Astrocyte of the spinal cord (primary cell): ENCODE measurements around the gene CHRM1.

Experiments used
- DNase-seq: peaks from one replicate; pipeline ENCODE4 v3.0.0; 2011; ENCODE audit warnings: low read depth, low spot score
- H3K4me3 ChIP-seq: 2 replicates; pipeline ENCODE4 v1.5.1; 2011; ENCODE audit warnings: low read depth, mild to moderate bottlenecking, low read length, moderate library complexity
- in situ Hi-C: cut with HindIII; loops from 2 replicates; pipeline ENCODE4 v1.10.0; 2017; ENCODE audit warnings: low sequenced_read_pairs
- TF ChIP-seq, protein P1 (sequence below): IDR thresholded peaks from 2 replicates; pipeline ENCODE4 v1.5.1; 2012; ENCODE audit warnings: low read depth, mild to moderate bottlenecking, low read length, inconsistent platforms

CHRM1 gene

DNA sequence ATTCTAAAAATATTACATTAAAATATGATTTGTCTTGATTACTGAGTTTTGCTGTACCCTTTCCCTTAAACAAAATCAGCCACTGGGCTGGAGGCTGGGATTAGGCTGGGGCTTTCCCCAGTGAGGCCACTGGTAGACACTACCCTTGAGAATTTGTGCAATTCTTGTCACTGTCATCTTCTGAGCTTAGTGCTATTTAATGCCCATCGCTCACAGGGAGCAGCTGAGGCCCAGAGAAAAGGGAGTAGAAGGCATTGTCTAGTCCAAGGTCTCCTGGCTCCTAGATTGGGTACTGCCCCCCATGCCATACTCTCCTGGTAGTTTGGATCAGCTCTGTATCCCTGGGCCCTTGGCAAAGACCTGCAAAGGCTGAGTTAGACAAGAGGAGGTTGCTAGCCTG, 6.7 kb downstream of the CHRM1 start:
- in situ Hi-C loops = loop anchor here (25.0 kb wide), 1 partner anchor 98 kb away; the partner anchor contains the start of gene SLC22A8
- no peak for DNase-seq
- TF ChIP-seq, protein P1, sequence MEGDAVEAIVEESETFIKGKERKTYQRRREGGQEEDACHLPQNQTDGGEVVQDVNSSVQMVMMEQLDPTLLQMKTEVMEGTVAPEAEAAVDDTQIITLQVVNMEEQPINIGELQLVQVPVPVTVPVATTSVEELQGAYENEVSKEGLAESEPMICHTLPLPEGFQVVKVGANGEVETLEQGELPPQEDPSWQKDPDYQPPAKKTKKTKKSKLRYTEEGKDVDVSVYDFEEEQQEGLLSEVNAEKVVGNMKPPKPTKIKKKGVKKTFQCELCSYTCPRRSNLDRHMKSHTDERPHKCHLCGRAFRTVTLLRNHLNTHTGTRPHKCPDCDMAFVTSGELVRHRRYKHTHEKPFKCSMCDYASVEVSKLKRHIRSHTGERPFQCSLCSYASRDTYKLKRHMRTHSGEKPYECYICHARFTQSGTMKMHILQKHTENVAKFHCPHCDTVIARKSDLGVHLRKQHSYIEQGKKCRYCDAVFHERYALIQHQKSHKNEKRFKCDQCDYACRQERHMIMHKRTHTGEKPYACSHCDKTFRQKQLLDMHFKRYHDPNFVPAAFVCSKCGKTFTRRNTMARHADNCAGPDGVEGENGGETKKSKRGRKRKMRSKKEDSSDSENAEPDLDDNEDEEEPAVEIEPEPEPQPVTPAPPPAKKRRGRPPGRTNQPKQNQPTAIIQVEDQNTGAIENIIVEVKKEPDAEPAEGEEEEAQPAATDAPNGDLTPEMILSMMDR = no peak
- no peak overlapping the region for H3K4me3 ChIP-seq

DNA sequence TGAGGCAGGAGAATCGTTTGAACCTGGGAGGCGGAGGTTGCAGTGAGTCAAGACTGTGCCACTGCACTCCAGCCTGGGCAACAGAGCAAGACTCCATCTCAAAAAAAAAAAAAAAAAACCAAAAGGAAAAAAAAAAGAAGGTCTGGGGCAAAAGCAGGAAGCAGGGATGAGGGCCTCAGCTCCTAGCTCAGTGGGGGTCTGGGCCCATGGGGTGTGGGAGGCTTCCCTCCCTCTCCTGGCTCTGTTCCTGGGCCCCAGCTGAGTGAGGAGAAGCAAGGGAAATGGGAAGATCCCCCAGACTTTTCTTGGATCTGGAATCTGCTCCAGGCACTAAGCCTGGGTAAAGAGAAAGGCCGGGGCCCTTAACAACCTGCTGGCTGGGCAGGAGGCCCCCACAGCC, 8.9 kb downstream of the CHRM1 start:
- no peak for DNase-seq
- in situ Hi-C loops = loop anchor here (25.0 kb wide), 1 partner anchor 100 kb away; the partner anchor contains the start of gene SLC22A8
- TF ChIP-seq, protein P1 = no peak
- no peak overlapping the region for H3K4me3 ChIP-seq

DNA sequence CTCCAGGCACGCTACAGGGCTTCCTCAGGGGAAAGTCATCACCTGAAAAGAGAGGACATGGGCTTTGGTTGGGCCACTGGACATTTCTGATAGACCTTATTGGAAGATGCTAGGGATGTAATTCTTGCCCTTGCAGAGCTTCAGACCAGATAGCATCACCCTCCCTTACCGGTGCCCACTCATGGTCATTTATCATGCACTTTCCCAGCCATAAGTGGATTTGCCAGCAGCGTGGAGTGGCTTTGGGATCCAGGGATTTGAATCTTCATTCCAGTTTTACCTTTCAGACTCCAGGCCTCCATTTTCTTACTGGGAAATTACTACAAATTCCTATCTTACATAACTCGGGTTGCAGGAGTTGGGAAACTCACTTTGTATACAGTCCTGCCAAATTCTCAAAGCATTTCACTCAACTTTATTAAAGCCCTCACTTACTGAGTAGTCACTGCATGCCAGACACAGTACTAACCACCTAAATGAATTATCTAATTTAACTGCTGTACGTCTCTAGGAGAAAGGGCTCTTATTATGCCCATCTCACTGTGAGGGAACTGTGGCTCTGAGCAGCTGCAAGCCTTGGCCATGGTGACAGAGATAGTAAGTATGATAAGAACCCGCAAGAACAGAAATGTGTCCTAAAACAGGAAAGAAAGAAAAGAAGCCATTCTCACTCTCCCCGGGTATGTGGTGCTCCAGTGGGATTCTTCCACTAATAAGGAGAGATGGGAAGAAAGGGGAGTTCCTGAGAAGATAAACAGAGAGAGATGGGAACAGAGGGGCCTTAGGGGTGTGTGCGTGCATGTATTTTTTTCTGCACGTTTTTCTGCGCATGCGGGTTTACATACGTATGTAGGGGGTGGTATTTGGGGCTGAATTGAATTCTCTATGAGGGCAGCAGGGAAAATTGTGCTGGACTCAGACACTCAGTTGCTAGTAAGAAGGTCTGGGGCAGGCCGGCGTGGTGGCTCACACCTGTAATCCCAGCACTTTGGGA, 9.7 kb downstream of the CHRM1 start:
- H3K4me3 ChIP-seq = no peak overlapping the region
- in situ Hi-C loops = loop anchor here (25.0 kb wide), 1 partner anchor 101 kb away; the partner anchor contains the start of gene SLC22A8
- TF ChIP-seq, protein P1 = no peak
- DNase-seq = no peak

DNA sequence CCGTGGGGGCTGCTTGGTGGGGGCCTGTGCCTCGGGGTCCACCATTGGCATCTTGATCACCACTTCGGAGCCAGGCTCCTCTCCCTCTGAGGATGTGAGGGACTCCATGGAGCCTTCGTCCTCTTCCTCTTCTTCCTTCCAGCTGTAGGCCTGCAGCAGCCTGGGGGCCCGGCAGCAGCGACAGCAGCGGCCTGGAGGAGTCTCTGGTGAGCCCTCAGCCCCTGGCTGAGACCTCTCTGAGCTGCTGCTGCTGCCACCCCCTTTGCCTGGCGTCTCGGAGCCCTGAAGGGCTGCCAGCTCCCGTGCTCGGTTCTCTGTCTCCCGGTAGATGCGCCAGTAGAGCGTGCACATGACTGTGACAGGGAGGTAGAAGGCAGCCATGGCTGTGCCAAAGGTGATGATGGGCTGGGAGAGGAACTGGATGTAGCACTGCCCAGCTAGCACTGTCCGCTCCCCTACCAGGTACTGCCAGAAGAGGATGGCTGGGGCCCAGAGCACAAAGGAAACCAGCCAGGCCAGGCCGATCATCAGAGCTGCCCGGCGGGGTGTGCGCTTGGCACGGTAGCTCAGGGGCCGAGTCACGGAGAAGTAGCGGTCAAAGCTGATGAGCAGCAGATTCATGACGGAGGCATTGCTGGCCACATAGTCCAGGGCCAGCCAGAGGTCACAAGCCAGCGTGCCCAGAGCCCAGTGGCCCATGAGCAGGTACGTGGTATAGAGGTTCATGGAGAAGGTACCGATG, 10.9 kb downstream of the CHRM1 start:
- in situ Hi-C loops = loop anchor here (25.0 kb wide), 1 partner anchor 102 kb away; the partner anchor contains the start of gene SLC22A8
- TF ChIP-seq, protein P1 = no peak
- no peak overlapping the region for H3K4me3 ChIP-seq

DNA sequence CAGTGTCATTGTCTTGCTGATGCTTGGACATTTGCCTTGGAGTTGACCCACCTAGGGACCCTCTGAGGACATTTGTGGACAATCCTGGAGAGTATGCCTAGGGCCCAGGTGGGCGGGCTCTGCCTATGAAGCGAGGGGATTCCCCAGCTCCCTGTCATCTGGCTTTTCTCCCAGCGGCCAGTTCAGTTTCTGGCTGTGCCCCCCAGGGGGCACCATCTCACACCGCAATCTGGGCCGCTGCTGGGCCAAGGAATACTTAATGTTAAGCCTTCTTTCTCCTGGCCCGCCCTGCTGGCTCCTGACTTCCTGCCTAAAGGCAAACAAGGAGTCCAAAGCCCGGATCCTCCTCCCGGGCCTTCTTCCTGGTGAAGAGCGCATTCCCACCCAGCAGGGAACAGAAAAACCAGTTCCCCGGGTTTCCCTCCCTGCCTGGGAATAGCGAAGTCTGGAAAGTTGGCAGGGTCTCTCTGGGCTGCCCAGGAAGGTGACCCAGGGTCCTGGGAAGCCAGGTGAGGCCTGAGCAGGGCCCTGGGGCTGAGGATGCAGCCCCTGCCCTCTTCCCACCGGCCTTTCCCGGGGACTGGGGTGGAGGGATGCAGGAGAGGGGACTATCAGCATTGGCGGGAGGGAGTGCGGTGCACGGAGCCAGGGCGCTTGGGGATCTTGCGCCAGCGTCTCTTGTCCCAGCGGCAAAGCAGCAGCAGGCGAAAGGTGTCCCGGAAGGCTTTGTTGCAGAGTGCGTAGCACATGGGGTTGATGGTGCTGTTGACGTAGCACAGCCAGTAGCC, 11.9 kb downstream of the CHRM1 start:
- H3K4me3 ChIP-seq = no peak overlapping the region
- DNase-seq = peak; percentile 75
- TF ChIP-seq, protein P1 = peak; percentile 82
- in situ Hi-C loops = loop anchor here (25.0 kb wide), 1 partner anchor 103 kb away; the partner anchor contains the start of gene SLC22A8

More for the DNA sequence above, 10.9 kb downstream of the CHRM1 start:
- DNase-seq = no peak
